Lung (tissue), 12 donors: ENCODE results near the gene MRPS10. TPM values are rescaled to one million over a fixed set of nuclear protein-coding genes. Genes with fewer than 3 reads are reported as not detected.
A peak's percentile ranks its signal among the peaks of the same experiment; 100 is the strongest.

Experiments
- ATAC-seq: fragments of 200-7000 bp; cut with Tn5 transposase; one replicate; pipeline ENCODE4 v1.9.1; 2020; ENCODE audit warnings: moderate number of reproducible peaks; ENCODE audit not compliant: insufficient read depth, low FRiP score
- DNase-seq, 3 donors: peaks; one replicate each; pipeline ENCODE4 v3.0.0-alpha.2; 2013 to 2017
- H3K27ac ChIP-seq, 2 donors: one replicate each; pipeline ENCODE4 v1.5.1; 2013; ENCODE audit warnings: mild to moderate bottlenecking in 2 of 2, moderate library complexity in 2 of 2, control low read depth in 1 of 2, inconsistent platforms in 1 of 2, low read depth in 1 of 2, low read length in 1 of 2
- H3K27me3 ChIP-seq, 3 donors: one replicate each; pipeline ENCODE4 v1.5.1; 2013; ENCODE audit warnings: low read length in 2 of 3; ENCODE audit not compliant: control insufficient read depth in 3 of 3, insufficient read depth in 3 of 3
- H3K36me3 ChIP-seq, 4 donors: one replicate each; pipeline ENCODE4 v1.5.1; 2013; ENCODE audit warnings: low read length in 4 of 4, mild to moderate bottlenecking in 1 of 4, moderate library complexity in 1 of 4; ENCODE audit not compliant: control insufficient read depth in 4 of 4, insufficient read depth in 4 of 4
- H3K4me1 ChIP-seq, 5 donors: one replicate each; pipeline ENCODE4 v1.5.1; 2013; ENCODE audit warnings: low read length in 5 of 5, mild to moderate bottlenecking in 2 of 5, moderate library complexity in 1 of 5; ENCODE audit not compliant: control insufficient read depth in 5 of 5, insufficient read depth in 5 of 5
- H3K4me3 ChIP-seq: one replicate; pipeline ENCODE4 v1.5.1; 2013; ENCODE audit warnings: mild to moderate bottlenecking, control low read depth, moderate library complexity
- H3K9ac ChIP-seq, 2 donors: one replicate each; pipeline ENCODE4 v1.5.1; 2013; ENCODE audit warnings: low read length in 2 of 2, control low read depth in 1 of 2; ENCODE audit not compliant: insufficient read depth in 1 of 2
- H3K9me3 ChIP-seq, 4 donors: one replicate each; pipeline ENCODE4 v1.5.1; 2013; ENCODE audit warnings: low read length in 3 of 4, mild to moderate bottlenecking in 1 of 4, moderate library complexity in 1 of 4; ENCODE audit not compliant: control insufficient read depth in 4 of 4, insufficient read depth in 3 of 4
- CTCF ChIP-seq: IDR thresholded peaks from 2 replicates; pipeline ENCODE4 v1.5.1; 2012; ENCODE audit warnings: mild to moderate bottlenecking; ENCODE audit errors: control extremely low read depth, extremely low read depth
- WGBS, 2 donors: extraction: QIAGEN DNeasy Blood & Tissue Kit; methylation state at CpG; one replicate each; pipeline ENCODE4 v1.1.7; 2013; 5-methylcytosine and 5-hydroxymethylcytosine counted together
- polyA plus RNA-seq, 2 donors: library from polyadenylated mRNA; stranded (reverse); fragments of 200-250 nt; gene quantifications; one replicate each; pipeline ENCODE4 v1.2.1, GENCODE V29; 2013
- total RNA-seq, 2 donors: library from RNA; depleted of rRNA in 1 of 2; stranded (reverse); fragments of >200 nt in 1 of 2; gene quantifications; one replicate each; pipeline ENCODE4 v1.2.1, GENCODE V29; 2014 to 2021
- donor health status: control.
- donor health status: control.
- donor health status: Bipolar disorder and iron deficiency.
- donor health status: healthy.
- donor health status: DM: yes; HTN: yes; CAD: no.

Gene MRPS10
- total and polyA plus RNA-seq, 4 donors = 19.7 to 26.5 (median 22.5) TPM

- no peak for ATAC-seq
- Histone ChIP-seq H3K9ac (no peak overlapping the region), H3K4me3 (no peak overlapping the region), H3K36me3 (peaks cover 0 to 24% (median 7%) of the 10 kb centered on the region in 4 donors), H3K27ac (no peak overlapping the region), H3K9me3 (no peaks in the 10 kb centered on the region), H3K4me1 (peaks cover 0 to 42% (median 10%) of the 10 kb centered on the region in 5 donors), H3K27me3 (no peaks in the 10 kb centered on the region)
- DNase-seq = peak in 2 of 3 donors; percentile 63 to 66
- WGBS, 2 donors = 70 to 80% methylated on average over 6 of the region's 6 CpGs
- no peak for TF ChIP-seq CTCF
Measured at GRCh38 chr6:42229506-42230119, 12.0 kb upstream of the MRPS10 start.

- H3K27ac ChIP-seq = no peak overlapping the region
- TF ChIP-seq CTCF = no peak
- WGBS, 2 donors = 91 to 93% methylated on average over 15 of the region's 15 CpGs
- no peaks in the 10 kb centered on the region for H3K9me3 ChIP-seq
- H3K9ac ChIP-seq = no peak overlapping the region
- H3K4me3 ChIP-seq = no peak overlapping the region
- no peak for ATAC-seq
- no peaks in the 10 kb centered on the region for H3K27me3 ChIP-seq
- peaks cover 0 to 42% (median 10%) of the 10 kb centered on the region in 5 donors for H3K4me1 ChIP-seq
- peaks cover 0 to 23% (median 5%) of the 10 kb centered on the region in 4 donors for H3K36me3 ChIP-seq
- no peak for DNase-seq
Measured at GRCh38 chr6:42228305-42228704, 10.6 kb upstream of the MRPS10 start.

- peaks cover 0 to 18% (median 5%) of the 10 kb centered on the region in 4 donors for H3K36me3 ChIP-seq
- DNase-seq = peak in 1 of 3 donors; percentile 40
- H3K4me3 ChIP-seq = no peak overlapping the region
- WGBS, 2 donors = 77 to 84% methylated on average over 9 of the region's 9 CpGs
- ATAC-seq = no peak
- no peaks in the 10 kb centered on the region for H3K27me3 ChIP-seq
- no peak for TF ChIP-seq CTCF
- peak overlapping the region in 1 of 2 donors; percentile 66 for H3K27ac ChIP-seq
- H3K9ac ChIP-seq = peak overlapping the region in 1 of 2 donors; percentile 63
- no peaks in the 10 kb centered on the region for H3K9me3 ChIP-seq
- peaks cover 0 to 42% (median 10%) of the 10 kb centered on the region in 5 donors for H3K4me1 ChIP-seq
Measured at GRCh38 chr6:42227173-42227850, 9.7 kb upstream of the MRPS10 start.
